ES-I3 (cell line): ENCODE data around the gene EBI3.
"Not testable (repeated sequence)": the region's sequence is repeated elsewhere in the genome, so short reads cannot be mapped to it uniquely, and the experiment has no call there.

Experiments
- H3K36me3 ChIP-seq: 2 replicates; pipeline ENCODE4 v1.6.1; 2013; ENCODE audit warnings: mild to moderate bottlenecking, low read length, control low read depth, moderate library complexity; ENCODE audit not compliant: insufficient read depth
- H3K4me1 ChIP-seq: 2 replicates; pipeline ENCODE4 v1.6.1; 2013; ENCODE audit warnings: mild to moderate bottlenecking, control low read depth, low read length; ENCODE audit not compliant: insufficient read depth
- H3K9ac ChIP-seq: 2 replicates; pipeline ENCODE4 v1.6.1; 2013; ENCODE audit warnings: low read depth, mild to moderate bottlenecking, low read length, moderate library complexity
- H3K9me3 ChIP-seq: 2 replicates; pipeline ENCODE4 v1.6.1; 2013; ENCODE audit warnings: mild to moderate bottlenecking, low read length, moderate library complexity; ENCODE audit not compliant: control insufficient read depth, insufficient read depth

The EBI3 gene

DNA sequence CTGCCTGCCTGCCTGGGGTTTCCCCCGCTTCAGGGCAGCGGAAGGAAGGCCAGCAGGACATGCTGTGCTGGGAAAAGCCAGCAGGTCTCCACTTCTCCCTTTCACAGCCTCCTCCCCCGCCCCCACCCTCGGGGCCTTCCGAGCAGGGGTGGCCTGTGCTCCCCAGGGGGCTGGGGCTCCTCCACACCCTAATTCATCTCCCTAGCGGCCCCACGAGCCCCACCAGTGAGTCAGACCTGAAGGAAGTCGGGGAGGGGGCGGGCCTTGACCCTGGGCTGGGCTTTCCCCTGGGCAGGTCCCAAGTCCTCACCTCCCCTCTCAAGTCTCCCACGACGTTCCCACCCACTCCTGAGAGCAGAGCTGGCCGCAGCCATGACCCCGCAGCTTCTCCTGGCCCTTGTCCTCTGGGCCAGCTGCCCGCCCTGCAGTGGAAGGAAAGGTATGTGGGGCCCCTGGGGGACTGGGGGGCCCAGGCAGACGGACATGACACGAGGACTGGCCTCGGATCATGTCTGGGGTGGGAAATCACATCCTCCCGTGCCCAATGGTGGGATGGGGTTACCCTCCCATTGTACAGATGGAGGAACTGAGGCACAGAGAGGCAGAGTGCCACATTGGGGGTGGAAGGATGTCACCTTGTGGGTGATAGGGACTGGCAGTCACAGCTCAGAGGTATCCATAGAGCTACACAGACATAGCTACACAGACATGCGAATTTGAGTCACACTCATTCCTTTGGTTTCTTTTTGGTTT is at the start of gene EBI3:
TSS of gene EBI3 (plus strand) at position 345 of the 753 bp plus-strand sequence. CDS start at position 373, 28 bp downstream.
- Histone ChIP-seq H3K9ac (peak within 1 kb of the TSS; percentile 16), H3K4me1 (peaks cover 12% of the 10 kb centered on the region), H3K36me3 (no peaks in the 10 kb centered on the region), H3K9me3 (no peaks in the 10 kb centered on the region)

DNA sequence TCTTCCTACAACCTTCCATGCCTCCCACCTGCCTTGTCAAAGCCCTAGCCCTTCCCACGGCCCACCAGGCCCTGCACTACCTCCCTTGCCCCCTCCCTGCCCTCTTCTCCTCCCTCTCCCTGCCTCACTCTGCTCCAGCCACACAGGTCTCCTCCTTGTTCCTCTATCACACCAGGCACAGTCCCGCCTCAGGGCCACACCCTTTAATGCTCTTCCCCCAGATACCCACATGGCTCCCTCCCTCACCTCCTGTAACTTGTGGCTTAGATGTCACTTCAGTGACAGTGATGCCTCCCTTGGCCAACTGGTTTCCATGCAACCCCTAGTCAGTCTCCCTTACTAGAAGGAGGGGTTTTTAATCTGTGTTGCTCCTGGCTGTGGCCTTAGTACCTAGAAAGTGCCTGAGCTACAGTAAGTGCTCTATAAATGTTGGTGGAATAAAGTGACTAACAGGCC is 48.2 kb upstream of the EBI3 start:
- no peaks in the 10 kb centered on the region; the same call in 1 of the 2 replicates for H3K4me1 ChIP-seq
- no peaks in the 10 kb centered on the region for H3K9me3 ChIP-seq
- H3K36me3 ChIP-seq: peaks cover 4% of the 10 kb centered on the region; the same call in 1 of the 2 replicates
- no peak overlapping the region for H3K9ac ChIP-seq

DNA sequence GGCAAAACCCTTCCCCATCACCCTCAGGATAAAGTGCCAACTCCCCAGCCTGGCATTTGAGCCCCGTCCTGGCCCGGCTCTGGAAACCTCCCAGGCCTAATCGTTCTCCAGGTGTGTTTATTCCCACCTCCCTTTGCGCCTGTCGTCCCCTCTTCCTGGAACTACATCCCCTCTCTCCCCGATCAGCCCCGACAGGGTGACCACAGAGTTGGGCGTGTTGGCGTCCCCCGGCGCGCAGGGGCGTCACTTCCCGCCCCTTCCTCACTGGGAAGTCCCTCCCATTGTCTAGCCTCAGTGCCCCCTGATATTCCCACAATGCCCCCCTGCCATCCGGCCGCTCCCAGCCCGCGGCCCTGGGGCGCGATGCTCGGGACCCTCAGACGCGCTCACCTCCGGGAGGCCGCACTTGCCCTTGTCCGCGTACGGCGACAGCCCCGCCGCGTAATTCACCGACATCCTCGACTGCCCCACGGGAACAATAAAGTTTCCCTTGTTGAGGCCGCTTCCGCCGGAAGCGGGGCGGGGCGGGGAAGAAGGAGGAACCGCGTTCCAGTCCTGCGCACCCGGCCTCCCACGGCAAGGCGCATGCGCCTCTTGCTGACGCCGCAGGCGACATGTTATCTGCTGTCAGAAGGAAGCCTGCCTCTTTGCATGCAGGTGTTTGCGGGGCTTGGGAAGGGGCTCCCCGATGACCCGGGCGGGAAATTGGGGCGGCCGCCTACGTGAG is 47.1 kb upstream of the EBI3 start, which contains the start of the genes ANKRD24 and SIRT6:
TSS of gene ANKRD24 (plus strand) at position 606 of the 727 bp plus-strand sequence. CDS start 3,737 bp downstream, outside the sequence.
TSS of gene SIRT6 (minus strand) at position 480 of the 727 bp plus-strand sequence. CDS start at position 456, 24 bp downstream.
- H3K36me3 ChIP-seq: peaks cover 4% of the 10 kb centered on the region; the same call in 1 of the 2 replicates
- no peaks in the 10 kb centered on the region for H3K9me3 ChIP-seq
- no peaks in the 10 kb centered on the region; the same call in 1 of the 2 replicates for H3K4me1 ChIP-seq
- peak within 1 kb of the TSS; percentile 92 for H3K9ac ChIP-seq

DNA sequence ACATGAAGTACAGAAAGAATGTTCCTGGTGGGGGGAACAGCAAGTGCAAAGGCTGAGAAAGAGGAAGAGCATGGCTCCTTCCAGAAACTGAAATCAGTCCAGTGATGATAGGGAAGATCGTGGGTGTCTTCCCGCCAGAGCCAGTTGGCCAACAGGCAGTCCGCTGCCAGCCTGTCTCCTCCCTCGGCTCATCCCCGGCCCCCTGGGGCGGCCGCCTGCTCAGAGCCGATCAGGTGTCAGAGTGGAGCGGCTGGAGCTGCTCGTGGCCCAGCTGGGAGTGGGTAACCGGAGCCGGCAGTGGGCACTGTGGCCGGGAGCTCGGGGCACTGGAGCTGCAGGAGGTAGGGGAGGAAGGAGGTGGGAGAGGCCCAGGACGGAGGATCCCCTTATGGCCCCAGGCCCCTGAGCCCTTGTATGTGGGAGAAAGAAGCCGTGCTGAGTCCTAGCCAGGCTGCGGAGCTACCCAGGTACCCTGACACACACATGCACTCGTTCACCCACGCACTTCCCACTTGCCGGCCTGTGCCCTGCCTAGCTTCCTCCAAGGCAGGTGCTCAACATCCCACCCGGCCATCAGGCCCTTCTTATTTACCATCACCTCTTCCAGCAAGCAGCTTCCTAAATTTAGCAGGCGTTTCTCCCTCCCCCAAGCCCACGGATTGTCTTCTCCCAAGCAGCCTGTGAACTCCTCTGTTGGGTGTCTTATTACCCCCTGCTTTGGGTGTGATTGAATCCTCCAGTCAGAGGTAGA is 45.2 kb upstream of the EBI3 start:
- Histone ChIP-seq H3K36me3 (no peaks in the 10 kb centered on the region), H3K4me1 (no peaks in the 10 kb centered on the region; the same call in 1 of the 2 replicates), H3K9ac (no peak overlapping the region; the same call in 1 of the 2 replicates), H3K9me3 (no peaks in the 10 kb centered on the region)

DNA sequence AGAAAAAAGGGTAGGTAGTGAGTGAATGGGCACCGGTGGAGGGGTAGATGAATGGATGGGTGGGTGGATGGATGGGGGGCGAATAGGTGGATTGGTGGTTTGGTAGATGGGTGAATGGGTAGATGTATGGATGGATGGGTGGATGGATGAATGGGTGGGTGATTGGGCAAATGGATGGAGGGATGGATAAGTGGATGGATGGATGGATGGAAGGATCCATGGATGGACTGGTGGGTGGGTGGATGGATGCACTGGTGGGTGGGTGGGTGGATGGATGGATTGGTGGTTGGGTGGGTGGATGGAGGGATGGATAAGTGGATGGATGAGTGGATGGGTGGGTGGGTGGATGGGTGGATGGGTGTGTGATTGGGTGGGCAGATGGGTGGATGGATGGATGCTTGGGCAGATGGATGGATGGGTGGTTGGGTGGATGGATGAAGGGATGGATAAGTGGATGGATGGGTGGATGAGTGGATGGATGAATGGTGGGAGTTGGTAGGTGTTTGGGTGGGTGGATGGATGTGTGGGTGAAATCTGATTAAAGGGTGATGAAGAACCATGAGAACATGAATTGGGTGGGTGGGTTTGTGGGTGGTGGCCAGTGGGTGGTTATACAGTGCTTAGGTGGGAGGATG is 44.5 kb upstream of the EBI3 start:
- no peaks in the 10 kb centered on the region; the same call in 1 of the 2 replicates for H3K4me1 ChIP-seq
- no peak overlapping the region for H3K9ac ChIP-seq
- no peaks in the 10 kb centered on the region for H3K36me3 ChIP-seq
- no peaks in the 10 kb centered on the region for H3K9me3 ChIP-seq

DNA sequence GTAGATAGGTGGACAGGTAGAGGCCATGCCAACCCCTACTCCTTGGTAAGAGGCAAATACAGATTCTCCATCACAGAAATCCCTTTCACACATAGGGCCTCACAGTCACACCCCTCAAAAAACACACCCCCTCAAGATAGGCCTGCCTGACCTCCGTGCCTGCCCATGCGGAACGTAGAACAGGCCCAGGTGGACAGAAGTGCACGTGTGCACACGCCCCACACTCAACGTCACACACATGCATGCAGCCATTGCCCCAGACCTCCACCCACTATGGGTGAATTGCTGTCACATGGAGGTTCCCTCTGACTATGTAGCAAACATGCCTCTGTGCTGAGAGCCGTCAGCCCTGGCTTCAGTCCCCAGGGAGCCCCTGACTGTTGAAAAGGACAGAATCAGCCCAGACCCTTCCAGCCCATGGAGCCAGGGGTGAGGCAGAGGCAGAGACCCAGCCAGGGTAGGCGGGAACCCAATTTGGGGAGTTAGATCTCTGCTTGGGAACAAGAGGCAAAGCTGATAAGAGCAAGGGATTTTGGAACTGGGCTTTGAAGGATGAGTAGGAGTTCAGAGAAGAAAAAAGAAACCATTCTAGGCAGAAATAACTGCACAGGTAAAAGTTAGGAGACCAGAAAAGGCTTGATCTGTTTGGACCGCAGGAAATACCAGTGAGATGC is 43.8 kb upstream of the EBI3 start:
- no peak overlapping the region for H3K9ac ChIP-seq
- no peaks in the 10 kb centered on the region for H3K36me3 ChIP-seq
- no peaks in the 10 kb centered on the region for H3K9me3 ChIP-seq
- no peaks in the 10 kb centered on the region; the same call in 1 of the 2 replicates for H3K4me1 ChIP-seq

DNA sequence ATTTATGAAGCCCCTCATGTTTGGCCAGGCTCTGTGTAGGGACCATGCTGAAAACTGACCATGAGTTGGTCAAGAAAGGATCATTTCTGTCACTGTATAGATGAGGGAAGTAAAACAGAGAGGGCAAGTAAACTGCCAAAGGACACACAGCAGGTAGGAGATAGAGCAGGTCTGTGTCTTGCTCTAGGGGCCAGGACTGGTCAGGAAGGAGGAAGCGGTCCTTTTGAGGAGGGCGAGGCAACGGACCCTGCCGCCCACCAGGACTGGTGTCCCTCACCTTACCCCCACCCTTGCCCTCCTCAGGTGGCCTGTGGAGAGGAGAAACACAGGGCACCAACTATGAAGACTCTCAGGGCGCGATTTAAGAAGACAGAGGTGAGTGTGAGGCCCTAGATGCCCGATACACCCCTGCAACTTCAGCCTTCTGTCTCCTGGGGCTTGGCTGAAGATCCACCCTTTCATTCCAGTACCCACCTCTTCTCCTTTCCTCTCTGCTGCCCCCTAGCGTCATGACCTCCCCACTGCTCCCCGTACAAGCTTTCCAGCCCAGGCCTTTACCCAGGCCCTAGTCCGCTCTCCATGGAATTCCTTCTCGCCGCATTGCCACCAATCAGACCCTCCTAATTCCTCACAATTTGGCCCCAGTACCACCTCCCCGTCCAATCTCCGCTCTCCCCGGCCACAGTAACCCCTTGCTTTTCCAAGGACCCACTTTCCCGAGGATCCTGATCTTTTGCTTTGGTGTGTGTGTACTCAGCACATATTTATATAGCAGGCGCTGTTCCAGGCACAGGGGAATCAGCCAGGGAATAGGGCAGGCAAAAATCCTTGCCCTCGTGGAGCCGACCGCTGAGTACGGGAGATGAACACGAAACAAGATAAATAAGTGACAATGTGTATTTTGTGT is 43.0 kb upstream of the EBI3 start:
- Histone ChIP-seq H3K4me1 (no peaks in the 10 kb centered on the region; the same call in 1 of the 2 replicates), H3K36me3 (no peaks in the 10 kb centered on the region), H3K9me3 (no peaks in the 10 kb centered on the region), H3K9ac (no peak overlapping the region)

DNA sequence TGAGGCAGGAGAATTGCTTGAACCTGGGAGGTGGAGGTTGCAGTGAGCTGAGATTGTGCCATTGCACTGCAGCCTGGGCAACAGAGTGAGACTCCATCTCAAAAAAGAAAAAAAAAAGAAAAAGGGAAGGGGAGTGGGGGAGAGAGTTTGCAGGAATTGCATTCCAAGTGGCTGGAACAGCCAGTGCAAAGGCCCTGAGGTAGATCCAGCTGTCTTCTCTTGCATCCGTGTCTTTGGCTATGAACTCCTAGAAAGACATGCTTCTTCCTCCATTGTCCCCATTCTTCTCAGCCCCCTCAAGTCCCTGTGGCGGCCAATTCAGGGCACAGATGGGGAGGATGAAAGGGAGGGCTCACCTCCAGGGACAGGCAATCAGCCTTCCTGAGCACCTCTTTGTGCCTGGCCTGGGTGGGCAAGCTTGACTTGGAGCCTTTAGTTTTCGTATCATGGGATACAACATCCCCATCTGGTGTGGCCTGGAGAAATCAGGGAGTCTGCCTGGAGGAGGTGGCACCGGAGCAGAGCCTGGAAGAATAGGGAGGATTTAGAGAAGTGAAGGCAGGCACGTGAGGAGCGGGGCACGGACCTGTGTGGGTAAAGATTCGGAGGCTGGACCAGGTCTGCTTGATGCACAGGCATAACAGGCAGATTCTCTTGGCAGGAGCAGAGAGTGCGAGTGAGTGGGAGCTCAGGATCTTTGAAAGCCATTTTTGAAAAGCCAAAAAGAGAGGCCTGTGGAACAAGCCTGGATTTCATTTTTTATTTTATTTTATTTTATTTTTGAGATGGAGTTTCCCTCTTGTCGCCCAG is 41.8 kb upstream of the EBI3 start:
- Histone ChIP-seq H3K36me3 (no peaks in the 10 kb centered on the region), H3K4me1 (no peaks in the 10 kb centered on the region; the same call in 1 of the 2 replicates), H3K9ac (no peak overlapping the region), H3K9me3 (no peaks in the 10 kb centered on the region)

DNA sequence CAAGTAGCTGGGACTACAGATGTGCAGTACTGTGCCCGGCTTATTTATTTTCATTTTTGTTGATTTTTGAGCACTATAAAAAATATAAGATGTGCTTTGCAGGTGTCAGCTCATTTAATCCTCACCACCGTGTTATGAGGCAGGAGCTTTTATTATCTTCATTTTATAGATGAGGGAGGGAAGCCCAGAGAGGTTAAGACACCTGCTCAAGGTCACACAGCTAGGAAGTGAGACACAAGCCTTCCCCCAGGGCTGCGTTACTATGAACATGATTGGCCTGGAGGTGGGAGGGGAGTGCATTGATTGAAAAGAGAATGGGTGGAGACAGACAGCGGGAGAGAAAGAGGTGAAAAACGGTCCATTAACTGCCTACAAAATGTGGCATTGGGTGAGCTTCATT is 39.7 kb upstream of the EBI3 start:
- Histone ChIP-seq H3K9me3 (no peaks in the 10 kb centered on the region), H3K4me1 (no peaks in the 10 kb centered on the region; the same call in 1 of the 2 replicates), H3K9ac (no peak overlapping the region), H3K36me3 (no peaks in the 10 kb centered on the region)

DNA sequence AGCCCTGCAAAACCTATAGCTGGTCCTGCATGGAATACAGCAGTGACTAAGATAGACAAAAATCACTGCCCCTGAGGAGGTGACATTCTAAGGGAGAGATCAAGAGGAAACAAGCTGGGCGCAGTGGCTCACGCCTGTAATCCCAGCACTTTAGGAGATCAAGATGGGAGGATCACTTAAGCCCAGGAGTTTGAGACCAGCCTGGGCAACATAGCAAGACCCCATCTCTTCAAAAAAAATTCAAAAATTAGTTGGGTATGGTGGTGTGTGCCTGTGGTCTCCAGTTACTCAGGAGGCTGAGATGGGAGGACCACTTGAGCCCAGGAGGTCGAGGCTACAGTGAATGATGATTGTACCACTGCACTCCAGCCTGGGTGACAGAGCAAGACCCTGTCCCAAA is 36.8 kb upstream of the EBI3 start:
- H3K36me3 ChIP-seq, H3K4me1 ChIP-seq, H3K9me3 ChIP-seq, H3K9ac ChIP-seq: not testable (repeated sequence)

DNA sequence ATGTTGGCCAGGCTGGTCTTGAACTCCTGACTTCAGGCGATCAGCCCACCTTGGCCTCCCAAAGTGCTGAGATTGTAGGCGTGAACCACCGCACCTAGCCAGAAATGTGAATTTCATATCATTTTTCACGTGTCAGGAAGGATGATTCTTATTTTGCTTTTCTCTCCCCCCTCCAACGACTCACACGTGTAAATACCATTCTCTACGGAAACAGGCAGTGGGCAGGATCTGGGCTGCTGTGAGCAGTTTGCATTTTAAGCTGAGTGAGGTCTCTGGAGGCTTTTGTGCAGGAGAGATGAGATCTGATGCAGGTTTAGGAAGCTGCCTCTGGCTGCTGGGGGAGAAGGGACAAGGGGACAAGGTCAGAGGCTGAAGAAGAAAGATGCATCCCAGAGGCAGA is 35.0 kb upstream of the EBI3 start:
- H3K9ac ChIP-seq: no peak overlapping the region
- H3K4me1 ChIP-seq: no peaks in the 10 kb centered on the region; the same call in 1 of the 2 replicates
- H3K9me3 ChIP-seq: no peaks in the 10 kb centered on the region; the same call in 1 of the 2 replicates
- H3K36me3 ChIP-seq: no peaks in the 10 kb centered on the region

DNA sequence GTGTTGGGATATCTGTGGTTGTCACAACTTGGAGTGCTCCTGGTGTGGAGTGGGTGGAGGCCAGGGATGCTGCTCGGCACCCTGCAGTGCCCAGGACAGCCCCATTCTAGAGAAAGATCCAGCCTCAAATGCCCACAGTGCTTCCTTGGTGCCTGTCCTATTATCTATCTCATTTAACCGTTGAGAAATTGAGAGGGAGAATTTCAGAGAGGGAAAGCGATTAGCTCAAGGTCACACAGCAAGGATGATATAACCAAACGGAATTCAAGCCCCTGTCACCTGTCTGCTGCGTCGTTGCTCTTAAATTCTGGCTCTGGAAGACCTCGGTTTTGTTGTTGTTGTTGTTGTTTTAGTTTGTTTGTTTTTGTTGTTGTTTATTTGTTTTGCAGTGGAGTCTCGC is 33.3 kb upstream of the EBI3 start:
- no peak overlapping the region for H3K9ac ChIP-seq
- no peaks in the 10 kb centered on the region; the same call in 1 of the 2 replicates for H3K4me1 ChIP-seq
- no peaks in the 10 kb centered on the region for H3K36me3 ChIP-seq
- H3K9me3 ChIP-seq: no peaks in the 10 kb centered on the region; the same call in 1 of the 2 replicates
